Erythroblast (primary cell): Measurements from ENCODE around the gene COMT.

Source experiments
- GATA1 ChIP-seq: IDR thresholded peaks from 2 replicates; pipeline ENCODE4 v1.6.1; 2011; ENCODE audit warnings: low read depth, mild to moderate bottlenecking, control low read depth, low read length, moderate library complexity
- POLR2A ChIP-seq: IDR thresholded peaks from 2 replicates; pipeline ENCODE4 v1.6.1; 2011; ENCODE audit warnings: mild to moderate bottlenecking, low read length

DNA sequence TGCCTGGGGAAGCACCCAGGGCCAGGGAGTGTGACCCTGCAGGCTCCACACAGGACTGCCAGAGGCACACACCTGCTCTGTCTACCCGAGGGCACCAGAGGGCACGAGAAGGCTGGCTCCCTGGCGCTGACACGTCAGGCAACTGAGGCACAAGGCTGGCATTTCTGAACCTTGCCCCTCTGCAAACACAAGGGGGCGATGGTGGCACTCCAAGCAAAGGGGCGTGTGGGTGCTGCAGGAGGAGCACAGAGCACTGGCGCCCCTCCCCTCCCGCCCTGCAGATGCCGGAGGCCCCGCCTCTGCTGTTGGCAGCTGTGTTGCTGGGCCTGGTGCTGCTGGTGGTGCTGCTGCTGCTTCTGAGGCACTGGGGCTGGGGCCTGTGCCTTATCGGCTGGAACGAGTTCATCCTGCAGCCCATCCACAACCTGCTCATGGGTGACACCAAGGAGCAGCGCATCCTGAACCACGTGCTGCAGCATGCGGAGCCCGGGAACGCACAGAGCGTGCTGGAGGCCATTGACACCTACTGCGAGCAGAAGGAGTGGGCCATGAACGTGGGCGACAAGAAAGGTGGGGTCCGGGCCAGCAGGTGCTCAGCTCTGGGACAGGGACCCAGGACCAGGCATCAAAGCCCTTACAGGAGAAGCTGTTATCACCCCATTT, 20.8 kb downstream of the COMT start:
- TF ChIP-seq POLR2A (no peak), GATA1 (no peak)
